Measurements from ENCODE around the gene FCGBP. TPM values are rescaled to one million over a fixed set of nuclear protein-coding genes. Genes with fewer than 3 reads are reported as not detected.

The FCGBP gene
- polyA plus RNA-seq, 1 donor (not counting 4 experiments of a cell fraction or from before 2014, with no cell fraction given), result 0.10 TPM

GRCh38 chr19:39937094-39937720, 2.8 kb upstream of the FCGBP start:
- Histone ChIP-seq H3K9me3 (ENCODE audit: control insufficient read depth, low read depth, low read length) (no peaks in the 10 kb centered on the region), H3K9me1 (ENCODE audit: control insufficient read depth, extremely low read depth, insufficient read depth, low read length) (no peaks in the 10 kb centered on the region), H3K9ac (ENCODE audit: control insufficient read depth, extremely low read depth, insufficient read depth, low read length) (no peak overlapping the region), H4K20me1 (ENCODE audit: control insufficient read depth, extremely low read depth, insufficient read depth, low read length) (no peaks in the 10 kb centered on the region), H3K27me3 (ENCODE audit: control insufficient read depth, extremely low read depth, insufficient read depth, low read length) (no peaks in the 10 kb centered on the region), H3K27ac (ENCODE audit: control insufficient read depth, insufficient read depth, low read length) (no peak overlapping the region), H3K4me3 (ENCODE audit: control insufficient read depth in 2 of 3, extremely low read depth in 1 of 3, insufficient read depth in 2 of 3, low read depth in 1 of 3, low read length in 3 of 3) (no peak overlapping the region), H3K36me3 (ENCODE audit: control insufficient read depth in 2 of 2, extremely low read depth in 1 of 2, insufficient read depth in 2 of 2, low read length in 2 of 2) (no peaks in the 10 kb centered on the region), H3K79me2 (ENCODE audit: control insufficient read depth, insufficient read depth, low read length) (no peaks in the 10 kb centered on the region), H3K4me2 (ENCODE audit: control insufficient read depth, extremely low read depth, insufficient read depth, low read depth, low read length) (no peak overlapping the region), H2AFZ (ENCODE audit: control insufficient read depth, low read length) (no peak overlapping the region), H3K4me1 (ENCODE audit: control insufficient read depth, extremely low read depth, insufficient read depth, low read length) (peaks cover 8% of the 10 kb centered on the region)
- DNase-seq (ENCODE audit: low read depth, low spot score), result no peak
- dilution Hi-C loops (cut with MboI; ENCODE audit: extremely low pct_ligation_motif_present, low sequenced_read_pairs), result no loop called here
- TF ChIP-seq CTCF (optimal IDR thresholded peaks at IDR 0.05 in 1 of 3, IDR thresholded peaks at IDR 0.05 in 1 of 3, conservative IDR thresholded peaks at IDR 0.05 in 1 of 3; ENCODE audit: extremely low read depth in 1 of 3, insufficient read depth in 2 of 3, low read length in 3 of 3), result no peak
- FAIRE-seq, result no peak

GRCh38 chr19:39936622-39937021, 2.2 kb upstream of the FCGBP start:
- Histone ChIP-seq H3K4me2 (ENCODE audit: control insufficient read depth, extremely low read depth, insufficient read depth, low read depth, low read length) (no peak overlapping the region), H3K9me3 (ENCODE audit: control insufficient read depth, low read depth, low read length) (no peaks in the 10 kb centered on the region), H3K79me2 (ENCODE audit: control insufficient read depth, insufficient read depth, low read length) (no peaks in the 10 kb centered on the region), H4K20me1 (ENCODE audit: control insufficient read depth, extremely low read depth, insufficient read depth, low read length) (no peaks in the 10 kb centered on the region), H3K36me3 (ENCODE audit: control insufficient read depth in 2 of 2, extremely low read depth in 1 of 2, insufficient read depth in 2 of 2, low read length in 2 of 2) (no peaks in the 10 kb centered on the region), H3K27me3 (ENCODE audit: control insufficient read depth, extremely low read depth, insufficient read depth, low read length) (no peaks in the 10 kb centered on the region), H3K9me1 (ENCODE audit: control insufficient read depth, extremely low read depth, insufficient read depth, low read length) (no peaks in the 10 kb centered on the region), H2AFZ (ENCODE audit: control insufficient read depth, low read length) (no peak overlapping the region), H3K4me3 (ENCODE audit: control insufficient read depth in 2 of 3, extremely low read depth in 1 of 3, insufficient read depth in 2 of 3, low read depth in 1 of 3, low read length in 3 of 3) (no peak overlapping the region), H3K27ac (ENCODE audit: control insufficient read depth, insufficient read depth, low read length) (no peak overlapping the region), H3K9ac (ENCODE audit: control insufficient read depth, extremely low read depth, insufficient read depth, low read length) (no peak overlapping the region), H3K4me1 (ENCODE audit: control insufficient read depth, extremely low read depth, insufficient read depth, low read length) (peaks cover 2% of the 10 kb centered on the region)
- TF ChIP-seq CTCF (optimal IDR thresholded peaks at IDR 0.05 in 1 of 3, IDR thresholded peaks at IDR 0.05 in 1 of 3, conservative IDR thresholded peaks at IDR 0.05 in 1 of 3; ENCODE audit: extremely low read depth in 1 of 3, insufficient read depth in 2 of 3, low read length in 3 of 3) (no peak), EZH2 (IDR thresholded peaks at IDR 0.05; ENCODE audit: low read length) (no peak)
- dilution Hi-C loops (cut with MboI; ENCODE audit: extremely low pct_ligation_motif_present, low sequenced_read_pairs), result no loop called here
- DNase-seq (ENCODE audit: low read depth, low spot score) (no peak), FAIRE-seq (no peak)

All from keratinocyte (primary cell).